ENCODE data around the gene TIAM1. TPM values are rescaled to one million over a fixed set of nuclear protein-coding genes. Genes with fewer than 3 reads are reported as not detected.

Gene TIAM1
- total RNA-seq, 1 experiment from 2014 or later = 28.7 TPM

GRCh38 chr21:31088474-31088751, 255.6 kb downstream of the TIAM1 start:
- H3K9me3 Mint-ChIP-seq = peaks cover 15% of the 10 kb centered on the region
- ATAC-seq (peak; percentile 39; the same call in 1 of the 2 replicates), DNase-seq (ENCODE audit: low spot score) (peak; percentile 48)
- CTCF ChIA-PET = interaction anchor here (1.6 to 3.6 kb wide), 2 partner anchors 249 to 257 kb away, joined by 6 to 14 read pairs; no protein-coding TSS in a partner anchor
- H3K4me3 Mint-ChIP-seq = no peak overlapping the region
- POLR2A ChIA-PET = no interaction called here
- H3K27me3 Mint-ChIP-seq (ENCODE audit: low read depth) = no peaks in the 10 kb centered on the region
- H3K36me3 Mint-ChIP-seq = no peaks in the 10 kb centered on the region
- H3K4me1 Mint-ChIP-seq = peaks cover 7% of the 10 kb centered on the region
- no peak overlapping the region for H3K27ac Mint-ChIP-seq
- TF ChIP-seq USF2 (CRISPR knock-in tag; IDR thresholded peaks at IDR 0.05) (no peak), NFATC4 (CRISPR knock-in tag; IDR thresholded peaks at IDR 0.05) (no peak), CTCF (IDR thresholded peaks at IDR 0.05) (peak; percentile 32; the same call in 1 of the 2 replicates)

GRCh38 chr21:31087639-31088473, 256.2 kb downstream of the TIAM1 start:
- DNase-seq (ENCODE audit: low spot score) (no peak), ATAC-seq (no peak)
- peaks cover 18% of the 10 kb centered on the region for H3K9me3 Mint-ChIP-seq
- H3K4me3 Mint-ChIP-seq = no peak overlapping the region
- H3K4me1 Mint-ChIP-seq = peaks cover 2% of the 10 kb centered on the region
- no peaks in the 10 kb centered on the region for H3K27me3 Mint-ChIP-seq (ENCODE audit: low read depth)
- ChIA-PET POLR2A (no interaction called here), CTCF (interaction anchor here (1.2 to 3.6 kb wide), 3 partner anchors 21 to 256 kb away, joined by 3 to 22 read pairs (median 10); no protein-coding TSS in a partner anchor)
- no peaks in the 10 kb centered on the region for H3K36me3 Mint-ChIP-seq
- TF ChIP-seq TEAD4 (CRISPR knock-in tag; IDR thresholded peaks at IDR 0.05) (no peak), NFYB (CRISPR knock-in tag; conservative IDR thresholded peaks at IDR 0.05; ENCODE audit: low read depth) (0 out of 2 replicates have a peak, but pooled peaks have one; percentile 30)
- H3K27ac Mint-ChIP-seq = no peak overlapping the region

GRCh38 chr21:31084689-31085088, 259.4 kb downstream of the TIAM1 start:
- DNase-seq (ENCODE audit: low spot score) (no peak), ATAC-seq (no peak)
- H3K27ac Mint-ChIP-seq = no peak overlapping the region
- peaks cover 2% of the 10 kb centered on the region; the same call in 1 of the 2 replicates for H3K4me1 Mint-ChIP-seq
- H3K4me3 Mint-ChIP-seq = no peak overlapping the region
- ChIA-PET CTCF (interaction anchor here (0.6 to 2.7 kb wide), 7 partner anchors 43 to 564 kb away, joined by 4 to 22 read pairs (median 5); no protein-coding TSS in a partner anchor), POLR2A (no interaction called here)
- no peaks in the 10 kb centered on the region for H3K36me3 Mint-ChIP-seq
- peaks cover 13% of the 10 kb centered on the region for H3K9me3 Mint-ChIP-seq
- no peaks in the 10 kb centered on the region for H3K27me3 Mint-ChIP-seq (ENCODE audit: low read depth)
- TF ChIP-seq IRF2 (CRISPR knock-in tag; IDR thresholded peaks at IDR 0.05; ENCODE audit: borderline replicate concordance, low read depth) (no peak), USF1 (CRISPR knock-in tag; IDR thresholded peaks at IDR 0.05) (no peak), TEAD1 (CRISPR knock-in tag; IDR thresholded peaks at IDR 0.05) (no peak), MXD4 (CRISPR knock-in tag; IDR thresholded peaks at IDR 0.05; ENCODE audit: borderline replicate concordance) (no peak), ZSCAN18 (CRISPR knock-in tag; IDR thresholded peaks at IDR 0.05) (no peak), E2F1 (CRISPR knock-in tag; IDR thresholded peaks at IDR 0.05) (no peak), ATF6 (CRISPR knock-in tag; IDR thresholded peaks at IDR 0.05) (no peak), OVOL2 (CRISPR knock-in tag; IDR thresholded peaks at IDR 0.05; ENCODE audit: borderline replicate concordance) (no peak), ATF3 (CRISPR knock-in tag; conservative IDR thresholded peaks at IDR 0.05) (no peak), ZBTB21 (CRISPR knock-in tag; IDR thresholded peaks at IDR 0.05; ENCODE audit: borderline replicate concordance) (no peak), ATF2 (CRISPR knock-in tag; IDR thresholded peaks at IDR 0.05; ENCODE audit: borderline replicate concordance, low read depth) (no peak), NFE2L1 (CRISPR knock-in tag; IDR thresholded peaks at IDR 0.05) (no peak), GTF2I (CRISPR knock-in tag; conservative IDR thresholded peaks at IDR 0.05) (no peak), GRHL2 (CRISPR knock-in tag; IDR thresholded peaks at IDR 0.05; ENCODE audit: insufficient replicate concordance, severe bottlenecking) (no peak), RELA (CRISPR knock-in tag; IDR thresholded peaks at IDR 0.05; ENCODE audit: borderline replicate concordance) (no peak)

Data from WTC11 (cell line).